HG02571 (cell line): Measurements from ENCODE around the gene CSAD.

ENCODE experiments used
- ATAC-seq: cut with Tn5 transposase; IDR thresholded peaks from one replicate; pipeline ENCODE4 v1.9.1; 2021; ENCODE audit warnings: mild to moderate bottlenecking, moderate library complexity; ENCODE audit not compliant: unreplicated experiment

The CSAD gene

GRCh38 chr12:53200458-53201176 lies 19.9 kb upstream of the CSAD start:
- ATAC-seq: peak; percentile 42

GRCh38 chr12:53200107-53200457 lies 19.4 kb upstream of the CSAD start:
- ATAC-seq: peak; percentile 4

DNA sequence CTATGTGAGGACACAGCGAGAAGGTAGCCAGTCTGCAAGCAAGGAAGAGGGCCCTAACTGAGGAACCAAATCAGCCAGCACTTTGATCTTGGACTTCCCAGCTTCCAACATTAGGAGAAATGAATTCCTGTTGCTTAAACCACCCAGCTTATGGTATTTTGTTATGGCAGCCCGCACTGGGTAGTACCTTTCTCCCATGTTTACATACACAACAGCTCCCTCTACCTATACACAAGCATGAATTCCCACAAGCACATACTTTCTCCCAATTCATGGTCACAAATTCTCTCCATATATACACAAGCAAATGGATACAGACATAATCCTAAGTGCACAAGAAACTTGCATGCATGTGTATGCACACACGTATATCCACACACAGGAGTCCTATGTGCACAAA lies 19.0 kb upstream of the CSAD start:
- ATAC-seq: no peak

DNA sequence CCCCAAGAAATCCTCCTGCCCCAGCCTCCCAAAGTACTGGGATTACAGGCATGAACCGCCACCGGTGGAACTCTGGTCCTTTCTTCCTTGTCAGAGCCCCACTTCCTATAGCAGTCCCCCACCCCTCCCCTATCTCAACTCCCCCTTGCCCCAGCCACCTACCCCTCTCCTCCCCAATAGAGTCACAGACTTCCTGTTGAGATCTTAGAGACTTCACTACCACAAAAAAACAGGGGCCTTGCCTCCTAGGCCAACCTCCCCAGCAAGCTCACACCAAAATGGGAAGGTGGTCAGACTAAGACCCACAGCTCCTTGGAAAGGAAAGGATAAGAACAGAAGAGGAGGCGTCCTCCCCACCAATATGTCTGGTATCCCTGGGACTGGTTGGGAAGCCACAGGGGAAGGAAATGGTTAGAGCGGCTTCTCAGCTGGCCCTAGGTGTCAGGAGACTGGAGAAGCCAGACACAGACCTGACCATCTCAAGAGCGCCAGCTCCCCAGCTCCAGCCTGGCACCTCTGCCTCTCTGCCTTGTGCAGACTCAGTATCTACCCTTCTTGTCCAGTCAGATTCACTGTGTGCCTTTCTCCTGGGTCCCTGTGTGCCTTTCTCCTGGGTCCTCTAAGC lies 17.9 kb upstream of the CSAD start:
- ATAC-seq: no peak

GRCh38 chr12:53197011-53197640 lies 16.4 kb upstream of the CSAD start:
- ATAC-seq: no peak

- ATAC-seq: no peak
Measured at GRCh38 chr12:53196486-53196885, 15.8 kb upstream of the CSAD start.

DNA sequence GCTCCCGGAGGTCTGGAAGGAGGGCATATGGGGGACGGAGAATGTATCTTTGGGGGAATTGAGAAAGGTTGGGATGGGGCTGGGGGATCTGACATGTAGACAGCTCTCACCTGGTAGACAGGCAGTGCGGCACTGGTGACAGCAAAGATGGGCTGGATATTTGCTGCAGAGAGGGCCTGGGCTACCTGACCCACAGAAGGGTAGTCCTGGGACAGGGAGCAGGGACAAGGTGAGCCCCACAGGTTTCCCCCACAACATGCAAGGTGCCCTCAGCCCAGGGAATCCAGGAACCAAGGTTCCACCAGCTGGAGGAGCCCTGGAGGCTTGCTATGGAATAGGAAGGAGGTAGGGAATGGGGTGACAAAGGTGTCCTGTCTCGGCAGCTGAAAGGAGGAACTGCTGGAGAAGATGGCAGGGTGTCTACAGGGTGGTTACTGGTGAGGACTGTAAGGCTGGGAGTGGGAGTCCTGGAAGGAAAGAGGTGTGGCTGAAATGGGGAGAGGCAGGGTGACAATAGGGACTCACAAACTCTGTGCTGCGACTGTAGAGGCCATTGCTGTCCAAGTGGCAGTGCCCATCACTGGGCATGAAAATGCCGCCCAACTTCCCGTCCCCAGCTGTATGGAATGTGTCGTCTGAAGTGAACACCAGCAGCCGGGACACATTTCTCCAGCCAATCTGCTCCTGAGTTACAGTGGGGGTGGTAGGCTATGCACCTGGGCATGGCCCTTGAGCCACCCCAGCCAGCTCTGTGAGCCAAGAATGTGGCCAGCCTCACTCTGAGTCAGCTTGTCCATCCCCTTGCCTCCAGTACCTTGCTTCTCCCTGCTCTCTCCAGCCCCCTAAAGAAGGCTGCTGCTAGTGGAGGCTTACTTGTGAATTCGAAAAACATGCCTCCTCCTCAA lies 15.0 kb upstream of the CSAD start:
- no peak for ATAC-seq

- no peak for ATAC-seq
Measured at GRCh38 chr12:53194973-53195372, 14.2 kb upstream of the CSAD start.

DNA sequence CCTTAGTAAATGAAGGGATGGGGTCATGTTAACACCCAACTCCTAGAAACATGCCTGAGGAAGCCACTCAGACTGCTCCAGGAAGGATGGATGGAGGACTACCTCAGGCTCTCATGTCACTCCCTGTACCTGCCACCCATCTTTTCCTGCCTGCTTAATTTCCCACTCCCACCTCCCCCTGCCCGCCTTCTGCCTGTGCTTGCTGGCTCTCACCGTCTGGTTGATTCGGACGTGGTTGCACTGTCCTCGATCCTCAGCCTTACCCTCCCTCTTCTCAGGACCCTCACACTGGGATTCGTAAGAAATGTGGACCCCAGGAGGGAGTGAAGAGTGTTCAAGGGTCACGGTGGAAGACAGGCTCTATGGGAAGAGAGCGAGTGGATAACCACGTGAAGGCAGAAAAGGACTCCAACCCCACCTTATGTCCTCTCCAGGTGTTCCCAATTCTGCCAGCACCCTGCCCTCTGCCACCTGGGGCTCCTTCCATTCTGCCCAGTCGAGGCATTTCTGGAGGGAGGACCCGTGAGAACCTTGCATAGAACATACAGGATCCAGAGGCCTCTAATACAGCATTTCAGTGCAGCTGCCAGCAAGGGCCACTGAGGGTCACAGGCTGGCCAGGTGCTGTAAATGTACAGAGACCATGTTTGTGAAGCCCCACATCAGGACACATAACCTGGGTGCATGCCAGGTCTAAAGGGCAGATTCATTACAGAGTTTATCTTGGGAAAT lies 13.4 kb upstream of the CSAD start:
- no peak for ATAC-seq

DNA sequence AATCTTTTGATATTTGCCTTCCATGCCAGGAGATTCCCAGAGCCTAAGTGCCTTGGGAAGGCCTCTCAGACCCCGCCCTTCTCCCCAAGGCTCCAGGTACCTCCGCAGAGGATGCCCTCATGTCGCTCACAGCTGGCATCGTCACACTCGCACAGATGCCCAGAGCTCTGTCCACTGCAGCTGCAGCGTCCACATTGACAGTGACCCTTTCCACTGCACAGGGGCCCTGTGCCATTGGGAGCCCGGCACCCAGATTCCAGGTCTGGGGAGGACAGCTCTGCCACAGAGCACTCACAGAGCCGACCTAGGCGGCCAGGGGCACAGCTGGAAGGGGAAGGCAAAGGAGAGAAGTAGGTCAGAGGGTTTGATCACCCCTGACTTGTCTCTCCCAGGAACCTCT lies 12.3 kb upstream of the CSAD start:
- ATAC-seq: no peak

GRCh38 chr12:53192531-53193021 lies 11.9 kb upstream of the CSAD start:
- ATAC-seq: no peak

DNA sequence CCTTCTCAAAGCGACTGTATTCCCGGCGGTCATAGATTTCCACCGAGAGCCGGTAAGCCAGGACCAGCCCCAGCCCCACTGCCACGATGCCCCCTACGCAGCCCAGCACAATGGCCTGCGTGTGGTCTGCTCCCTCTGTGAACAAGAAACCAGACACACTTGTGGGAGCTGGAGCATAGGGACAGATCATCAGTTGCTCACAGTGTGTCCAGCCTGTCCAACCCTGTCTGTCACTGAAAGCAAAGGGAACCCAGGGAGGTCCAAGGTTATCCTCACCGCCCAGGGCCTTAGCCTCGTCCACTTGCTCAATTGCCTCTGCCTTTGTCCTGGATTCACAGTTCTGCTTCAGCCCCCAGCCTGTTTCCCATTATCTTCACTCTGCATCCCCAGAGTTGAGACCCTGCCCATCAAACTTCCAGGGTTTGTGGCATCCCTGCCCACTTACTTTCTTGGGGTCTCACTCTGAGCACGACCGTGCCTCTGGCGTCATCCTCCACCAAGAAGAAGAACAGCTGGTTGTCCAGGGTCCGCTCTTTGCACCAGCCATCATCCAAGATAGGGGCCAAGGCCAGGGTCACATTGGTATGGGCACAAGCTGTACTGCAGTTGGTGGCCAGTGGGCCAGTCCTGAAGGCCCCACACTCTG lies 11.3 kb upstream of the CSAD start:
- no peak for ATAC-seq

DNA sequence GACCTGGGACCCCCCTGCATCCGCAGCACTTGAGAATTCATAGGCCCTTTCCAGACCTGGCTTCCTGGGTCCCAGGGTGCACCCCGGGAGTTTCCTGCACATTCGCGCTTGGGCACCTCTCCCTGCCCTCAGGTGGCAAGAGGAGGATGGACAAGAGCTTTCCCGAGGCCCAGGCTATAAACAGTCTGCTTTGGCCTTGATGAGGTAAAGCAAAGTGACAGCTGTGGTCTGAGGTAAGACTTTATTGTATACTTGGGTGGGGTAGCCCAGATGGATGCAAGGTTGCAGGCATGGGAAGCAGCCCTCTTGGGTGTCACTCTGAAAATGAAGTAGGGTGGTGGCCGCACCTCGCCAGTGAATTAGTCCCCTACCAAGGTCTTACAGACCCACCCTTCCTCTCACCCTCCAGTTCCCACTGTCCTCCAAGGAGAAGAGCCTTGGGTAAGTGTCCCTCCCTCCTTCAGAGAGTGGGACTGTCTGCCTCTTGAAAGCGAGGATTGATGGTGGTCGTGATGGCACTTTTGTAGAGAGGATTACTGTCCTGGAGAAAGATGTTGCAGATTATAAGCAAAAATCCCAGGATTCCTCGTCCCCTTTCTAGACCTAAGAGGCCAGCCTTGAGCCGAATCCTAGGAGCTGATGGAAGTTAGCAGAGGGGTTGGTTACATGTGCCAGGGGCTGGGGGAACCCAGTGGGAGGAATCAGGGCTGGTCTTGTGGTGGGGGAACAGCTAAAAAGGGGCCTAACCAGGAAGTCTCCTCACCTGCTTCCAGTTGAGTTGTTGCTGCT lies 10.6 kb upstream of the CSAD start:
- ATAC-seq: no peak

- ATAC-seq: no peak
Measured at GRCh38 chr12:53190108-53190729, 9.5 kb upstream of the CSAD start.

DNA sequence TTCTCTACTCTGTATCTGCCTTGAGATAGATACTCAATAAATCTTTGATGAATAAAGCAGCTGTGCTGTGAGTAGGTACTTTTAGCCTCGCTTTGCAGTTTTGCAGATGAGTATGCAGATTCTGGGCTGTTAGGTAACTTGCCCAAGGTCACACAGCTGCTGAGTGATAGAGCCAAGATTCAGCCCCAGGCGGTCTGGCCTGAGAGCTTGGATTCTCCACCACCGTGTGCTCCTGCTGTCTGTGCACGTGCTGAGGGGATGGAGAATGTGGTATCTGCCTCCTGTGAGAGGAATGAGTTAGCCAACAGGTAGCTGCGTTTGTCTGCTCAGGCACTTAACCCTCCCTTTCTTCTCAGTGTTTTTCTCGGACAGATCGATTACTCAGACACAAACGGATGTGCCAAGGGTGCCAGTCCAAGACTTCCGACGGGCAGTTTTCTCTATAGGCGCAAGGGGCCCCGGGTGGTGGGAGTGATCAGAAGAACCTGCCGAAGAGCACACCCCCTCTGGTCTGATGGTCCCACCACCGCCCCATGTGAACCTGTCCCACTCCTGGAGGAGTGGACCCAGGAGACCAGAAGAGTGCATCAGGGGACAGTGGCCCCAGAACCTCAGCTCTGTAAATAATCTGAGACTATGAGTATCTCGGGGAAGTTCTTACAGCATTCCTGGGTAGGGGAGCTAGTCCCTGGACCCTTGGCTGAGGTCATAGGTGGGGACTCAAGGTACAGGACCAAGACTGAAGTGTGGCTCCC lies 6.6 kb upstream of the CSAD start:
- no peak for ATAC-seq

- ATAC-seq: no peak
Measured at GRCh38 chr12:53186745-53187144, 6.0 kb upstream of the CSAD start.

- ATAC-seq: no peak
Measured at GRCh38 chr12:53185582-53186153, 4.9 kb upstream of the CSAD start.

- ATAC-seq: no peak
Measured at GRCh38 chr12:53184828-53185227, 4.1 kb upstream of the CSAD start.
